SK-N-SH (cell line): Measurements from ENCODE around the gene PEX7. TPM values are rescaled to one million over a fixed set of nuclear protein-coding genes. Genes with fewer than 3 reads are reported as not detected.
A peak's percentile ranks its signal among the peaks of the same experiment; 100 is the strongest.

Experiments used
- CTCF ChIA-PET: fragments of 300-600, 350-600 bp; formaldehyde crosslinking; extraction: SDS; loops from one replicate; lab custom pipeline; 2021; lab: Yijun Ruan, JAX
- POLR2A ChIA-PET: fragments of 350-600 bp; sonication (Branson Sonifier 250); formaldehyde crosslinking; extraction: SDS; loops from one replicate; lab custom pipeline; 2020; ENCODE audit warnings: antibody characterized with exemption, inconsistent platforms; lab: Yijun Ruan, JAX
- DNase-seq: peaks from one replicate; pipeline ENCODE4 v3.0.0; 2012
- H2AFZ ChIP-seq: fragments of 200-600 bp; sonication (generic); 2 replicates; pipeline ENCODE4 v1.8.1; 2016; ENCODE audit warnings: antibody characterized with exemption, mild to moderate bottlenecking, low read depth
- H3F3A ChIP-seq: fragments of 200-600 bp; sonication (generic); replicated peaks from 2 replicates; pipeline ENCODE3; 2016; ENCODE audit warnings: antibody characterized with exemption, mild to moderate bottlenecking; ENCODE audit not compliant: insufficient read depth
- H3K27ac ChIP-seq, 2 experiments: fragments of 200-500 bp in 1 of 2; fragments of 200-600 bp in 1 of 2; sonication (Bioruptor generic) in 1 of 2; sonication (generic), shearing (Covaris generic) in 1 of 2; 2 replicates each; pipeline versions ENCODE4 v1.5.1 to v1.6.1; 2014 to 2016; ENCODE audit warnings: low read depth in 2 of 2, inconsistent platforms in 1 of 2, low read length in 1 of 2, mild to moderate bottlenecking in 1 of 2, mixed read lengths in 1 of 2
- H3K27me3 ChIP-seq: fragments of 200-600 bp; sonication (generic), shearing (Covaris generic); 2 replicates; pipeline ENCODE4 v1.6.1; 2016; ENCODE audit warnings: mixed run types; ENCODE audit not compliant: insufficient read depth
- H3K36me3 ChIP-seq, 2 experiments: fragments of 200-500 bp in 1 of 2; fragments of 200-600 bp in 1 of 2; sonication (Bioruptor generic) in 1 of 2; sonication (generic) in 1 of 2; replicated peaks in 1 of 2; 2 replicates each; pipeline versions ENCODE3 to v1.5.1; 2014 to 2016; ENCODE audit warnings: low read length in 1 of 2, mild to moderate bottlenecking in 1 of 2; ENCODE audit not compliant: insufficient read depth in 2 of 2, control insufficient read depth in 1 of 2
- H3K4me1 ChIP-seq, 2 experiments: fragments of 200-500 bp in 1 of 2; fragments of 200-600 bp in 1 of 2; sonication (Bioruptor generic) in 1 of 2; sonication (generic), shearing (Covaris generic) in 1 of 2; 2 replicates each; pipeline versions ENCODE4 v1.5.1 to v1.6.1; 2014 to 2016; ENCODE audit warnings: low read depth in 1 of 2, low read length in 1 of 2, mixed run types in 1 of 2; ENCODE audit not compliant: insufficient read depth in 2 of 2, control insufficient read depth in 1 of 2
- H3K4me2 ChIP-seq: fragments of 200-600 bp; sonication (generic), shearing (Covaris generic); 2 replicates; pipeline ENCODE4 v1.6.1; 2017; ENCODE audit warnings: mixed run types
- H3K4me3 ChIP-seq, 2 experiments: fragments of 200-500 bp in 1 of 2; fragments of 200-600 bp in 1 of 2; sonication (Bioruptor generic) in 1 of 2; sonication (generic), shearing (Covaris generic) in 1 of 2; 2 replicates each; pipeline versions ENCODE4 v1.5.1 to v1.8.1; 2014 to 2016; ENCODE audit warnings: low read depth in 2 of 2, inconsistent platforms in 1 of 2, low read length in 1 of 2, mild to moderate bottlenecking in 1 of 2, mixed read lengths in 1 of 2, moderate library complexity in 1 of 2
- H3K79me2 ChIP-seq: fragments of 200-600 bp; sonication (generic); 2 replicates; pipeline ENCODE4 v1.8.1; 2017; ENCODE audit warnings: mild to moderate bottlenecking; ENCODE audit not compliant: insufficient read depth
- H3K9ac ChIP-seq: fragments of 200-600 bp; sonication (generic); 2 replicates; pipeline ENCODE4 v1.6.1; 2017; ENCODE audit warnings: mixed run types
- H3K9me2 ChIP-seq: fragments of 200-600 bp; sonication (generic); 2 replicates; pipeline ENCODE4 v1.6.1; 2017; ENCODE audit warnings: mixed run types
- H3K9me3 ChIP-seq: fragments of 200-600 bp; sonication (generic); 2 replicates; pipeline ENCODE4 v1.6.1; 2017; ENCODE audit warnings: mixed run types, mild to moderate bottlenecking, moderate library complexity
- H4K20me1 ChIP-seq: fragments of 200-600 bp; sonication (generic); 2 replicates; pipeline ENCODE4 v1.6.1; 2017; ENCODE audit warnings: mild to moderate bottlenecking, mixed run types; ENCODE audit not compliant: insufficient read depth
- EP300 ChIP-seq, 2 experiments: IDR thresholded peaks; 2 replicates each; pipeline versions ENCODE4 v1.4.0 to v1.6.1; 2012; ENCODE audit warnings: borderline replicate concordance in 1 of 2, low read depth in 1 of 2, low read length in 1 of 2
- EZH2phosphoT487 ChIP-seq: fragments of 200-600 bp; sonication (generic); IDR thresholded peaks from 2 replicates; pipeline ENCODE4 v1.6.1; 2017; ENCODE audit warnings: low read depth, mixed run types, mild to moderate bottlenecking, antibody characterized with exemption, moderate library complexity, borderline replicate concordance
- JUND ChIP-seq: IDR thresholded peaks from 2 replicates; pipeline ENCODE4 v1.4.0; 2012
- MXI1 ChIP-seq: IDR thresholded peaks from 2 replicates; pipeline ENCODE4 v1.6.1; 2012; ENCODE audit warnings: mild to moderate bottlenecking, low read depth, low read length, improper control_type of control experiment
- RAD21 ChIP-seq: IDR thresholded peaks from 2 replicates; pipeline ENCODE4 v1.6.1; 2012; ENCODE audit warnings: mild to moderate bottlenecking, low read length
- RCOR1 ChIP-seq: fragments of 150-350 bp; IDR thresholded peaks from 2 replicates; pipeline ENCODE4 v1.6.1; 2017; ENCODE audit warnings: antibody characterized with exemption, low read length
- RXRA ChIP-seq: IDR thresholded peaks from 2 replicates; pipeline ENCODE4 v1.4.0; 2012; ENCODE audit warnings: low read depth, mild to moderate bottlenecking, borderline replicate concordance
- WGBS: methylation state at CpG from one replicate; pipeline ENCODE4 v1.1.6; 2017; ENCODE audit warnings: low lambda C conversion rate; 5-methylcytosine and 5-hydroxymethylcytosine counted together
- polyA plus RNA-seq, 3 experiments: library from polyadenylated mRNA; depleted of rRNA; stranded (reverse); fragments of >200 nt; gene quantifications; 2 replicates each; pipeline ENCODE4 v1.2.3, GENCODE V29; 2012
- TF ChIP-seq, protein P1 (sequence below): IDR thresholded peaks from 2 replicates; pipeline ENCODE4 v1.6.1; 2012; ENCODE audit warnings: mild to moderate bottlenecking, low read depth, low read length, moderate library complexity
- TF ChIP-seq, protein P2 (sequence below): IDR thresholded peaks from 2 replicates; pipeline ENCODE4; 2012
- TF ChIP-seq, protein P3 (sequence below): IDR thresholded peaks from 2 replicates; pipeline ENCODE4 v1.4.0; 2012; ENCODE audit warnings: low read depth, borderline replicate concordance

PEX7 gene
- polyA plus RNA-seq, 1 of the 3 experiments (the other 2 are of a cell fraction): 10.8 TPM

DNA sequence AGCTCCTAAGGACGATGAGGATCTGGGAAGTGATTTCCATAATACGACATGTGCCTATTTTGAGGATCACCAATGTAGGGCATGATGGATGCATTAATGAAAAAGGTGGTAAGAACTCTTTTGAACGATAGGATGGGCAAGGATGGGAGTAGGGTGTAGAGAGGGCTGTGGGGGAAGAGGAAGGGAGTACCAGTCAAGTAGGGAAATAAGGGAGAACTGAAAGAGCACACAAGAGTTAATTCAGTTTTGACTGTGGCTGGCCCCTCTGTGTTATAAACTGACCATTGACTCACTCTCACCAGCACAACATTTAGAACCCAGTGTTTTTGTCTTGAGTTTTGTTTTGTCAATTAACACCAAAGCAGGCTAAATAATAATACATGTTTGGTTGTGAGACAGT is 132.7 kb downstream of the PEX7 start:
- ChIA-PET CTCF (interaction anchor here (1.3 to 1.5 kb wide), 2 partner anchors 33 to 76 kb away, joined by 3 read pairs; partner anchors contain the start of gene SLC35D3), POLR2A (interaction anchor here (1.6 kb wide), 1 partner anchor 33 kb away, joined by 3 read pairs; the partner anchor contains the start of gene SLC35D3)
- WGBS: 66% methylated on average over 3 of the region's 3 CpGs
- Histone ChIP-seq H3K4me2 (no peak overlapping the region), H3K9me2 (no peaks in the 10 kb centered on the region), H3K9ac (no peak overlapping the region), H3F3A (no peaks in the 10 kb centered on the region), H4K20me1 (no peaks in the 10 kb centered on the region), H3K4me3 (no peak overlapping the region), H3K36me3 (no peaks in the 10 kb centered on the region), H3K27ac (peak overlapping the region in 1 of 2 experiments; percentile 29; a peak in 1 of 4 replicates), H3K4me1 (peaks cover 0 to 18% of the 10 kb centered on the region in 2 experiments; a peak in 3 of 4 replicates), H3K79me2 (no peaks in the 10 kb centered on the region), H3K27me3 (no peaks in the 10 kb centered on the region), H3K9me3 (no peaks in the 10 kb centered on the region), H2AFZ (no peak overlapping the region)
- DNase-seq: no peak
- TF ChIP-seq, protein P1, sequence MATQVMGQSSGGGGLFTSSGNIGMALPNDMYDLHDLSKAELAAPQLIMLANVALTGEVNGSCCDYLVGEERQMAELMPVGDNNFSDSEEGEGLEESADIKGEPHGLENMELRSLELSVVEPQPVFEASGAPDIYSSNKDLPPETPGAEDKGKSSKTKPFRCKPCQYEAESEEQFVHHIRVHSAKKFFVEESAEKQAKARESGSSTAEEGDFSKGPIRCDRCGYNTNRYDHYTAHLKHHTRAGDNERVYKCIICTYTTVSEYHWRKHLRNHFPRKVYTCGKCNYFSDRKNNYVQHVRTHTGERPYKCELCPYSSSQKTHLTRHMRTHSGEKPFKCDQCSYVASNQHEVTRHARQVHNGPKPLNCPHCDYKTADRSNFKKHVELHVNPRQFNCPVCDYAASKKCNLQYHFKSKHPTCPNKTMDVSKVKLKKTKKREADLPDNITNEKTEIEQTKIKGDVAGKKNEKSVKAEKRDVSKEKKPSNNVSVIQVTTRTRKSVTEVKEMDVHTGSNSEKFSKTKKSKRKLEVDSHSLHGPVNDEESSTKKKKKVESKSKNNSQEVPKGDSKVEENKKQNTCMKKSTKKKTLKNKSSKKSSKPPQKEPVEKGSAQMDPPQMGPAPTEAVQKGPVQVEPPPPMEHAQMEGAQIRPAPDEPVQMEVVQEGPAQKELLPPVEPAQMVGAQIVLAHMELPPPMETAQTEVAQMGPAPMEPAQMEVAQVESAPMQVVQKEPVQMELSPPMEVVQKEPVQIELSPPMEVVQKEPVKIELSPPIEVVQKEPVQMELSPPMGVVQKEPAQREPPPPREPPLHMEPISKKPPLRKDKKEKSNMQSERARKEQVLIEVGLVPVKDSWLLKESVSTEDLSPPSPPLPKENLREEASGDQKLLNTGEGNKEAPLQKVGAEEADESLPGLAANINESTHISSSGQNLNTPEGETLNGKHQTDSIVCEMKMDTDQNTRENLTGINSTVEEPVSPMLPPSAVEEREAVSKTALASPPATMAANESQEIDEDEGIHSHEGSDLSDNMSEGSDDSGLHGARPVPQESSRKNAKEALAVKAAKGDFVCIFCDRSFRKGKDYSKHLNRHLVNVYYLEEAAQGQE: no peak
- no peak for TF ChIP-seq RAD21
- TF ChIP-seq RXRA: no peak
- TF ChIP-seq, protein P2, sequence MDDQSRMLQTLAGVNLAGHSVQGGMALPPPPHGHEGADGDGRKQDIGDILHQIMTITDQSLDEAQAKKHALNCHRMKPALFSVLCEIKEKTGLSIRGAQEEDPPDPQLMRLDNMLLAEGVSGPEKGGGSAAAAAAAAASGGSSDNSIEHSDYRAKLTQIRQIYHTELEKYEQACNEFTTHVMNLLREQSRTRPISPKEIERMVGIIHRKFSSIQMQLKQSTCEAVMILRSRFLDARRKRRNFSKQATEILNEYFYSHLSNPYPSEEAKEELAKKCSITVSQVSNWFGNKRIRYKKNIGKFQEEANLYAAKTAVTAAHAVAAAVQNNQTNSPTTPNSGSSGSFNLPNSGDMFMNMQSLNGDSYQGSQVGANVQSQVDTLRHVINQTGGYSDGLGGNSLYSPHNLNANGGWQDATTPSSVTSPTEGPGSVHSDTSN: no peak
- TF ChIP-seq, protein P3, sequence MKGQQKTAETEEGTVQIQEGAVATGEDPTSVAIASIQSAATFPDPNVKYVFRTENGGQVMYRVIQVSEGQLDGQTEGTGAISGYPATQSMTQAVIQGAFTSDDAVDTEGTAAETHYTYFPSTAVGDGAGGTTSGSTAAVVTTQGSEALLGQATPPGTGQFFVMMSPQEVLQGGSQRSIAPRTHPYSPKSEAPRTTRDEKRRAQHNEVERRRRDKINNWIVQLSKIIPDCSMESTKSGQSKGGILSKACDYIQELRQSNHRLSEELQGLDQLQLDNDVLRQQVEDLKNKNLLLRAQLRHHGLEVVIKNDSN: no peak
- no peak for TF ChIP-seq MXI1
- no peak for TF ChIP-seq RCOR1
- no peak for TF ChIP-seq EP300 (IDR thresholded peaks at IDR 0.05; ENCODE audit: borderline replicate concordance in 1 of 2, low read depth in 1 of 2, low read length in 1 of 2)
- TF ChIP-seq JUND: no peak
- TF ChIP-seq EZH2phosphoT487: no peak
